GM12878 (cell line): ENCODE measurements around the gene DNAH17. TPM values are rescaled to one million over a fixed set of nuclear protein-coding genes. Genes with fewer than 3 reads are reported as not detected.
A peak's percentile ranks its signal among the peaks of the same experiment; 100 is the strongest.

Experiments
- ATAC-seq: fragments of 200-7000 bp; cut with Tn5 transposase; 3 replicates; pipeline ENCODE4 v1.9.1; 2020; ENCODE audit warnings: mild to moderate bottlenecking, moderate library complexity
- BruUV-seq: library from RNA; stranded (reverse); fragments of 400-500 nt; replicated peaks from 2 replicates; lab custom pipeline; 2021; lab: Mats Ljungman, UMichigan
- CTCF ChIA-PET: fragments of 300-600 bp; sonication (Branson Sonifier 250); formaldehyde crosslinking; extraction: SDS; loops from one replicate; lab custom pipeline; 2021; ENCODE audit warnings: inconsistent platforms; lab: Yijun Ruan, JAX
- POLR2A ChIA-PET: fragments of 350-600 bp; formaldehyde crosslinking; extraction: SDS; loops from one replicate; lab custom pipeline; 2021; ENCODE audit warnings: inconsistent platforms; lab: Charles Lee
- RAD21 ChIA-PET: fragments of 300-600 bp; sonication (Branson Sonifier 250); formaldehyde crosslinking; loops from one replicate; lab custom pipeline; 2023; ENCODE audit warnings: antibody characterized with exemption; ENCODE audit not compliant: unreplicated experiment; lab: Charles Lee
- SMC1A ChIA-PET: fragments of 300-600 bp; sonication (Branson Sonifier 250); formaldehyde crosslinking; loops from one replicate; lab custom pipeline; 2023; ENCODE audit not compliant: unreplicated experiment, uncharacterized antibody; lab: Charles Lee
- DNase-seq: peaks from one replicate; pipeline ENCODE4 v3.0.0-alpha.2; 2011; ENCODE audit warnings: low read depth, low spot score
- FAIRE-seq: peaks from 3 replicates; lab custom pipeline; 2011; peaks lifted over from hg19 to GRCh38; lab: Jason Lieb, UNC
- H2AFZ ChIP-seq: 2 replicates; pipeline ENCODE4 v1.6.0; 2011; ENCODE audit warnings: low read depth, low read length, control low read depth; ENCODE audit not compliant: control insufficient read depth
- H3K27ac ChIP-seq: 2 replicates; pipeline ENCODE4 v1.5.1; 2011; ENCODE audit warnings: control low read depth; ENCODE audit not compliant: control insufficient read depth, insufficient read depth
- H3K27me3 ChIP-seq, 2 experiments: replicated peaks in 1 of 2; 2 replicates each; pipeline versions ENCODE4 v1.6.0 to v1.6.1; 2011; ENCODE audit warnings: low read length in 1 of 2; ENCODE audit not compliant: control insufficient read depth in 2 of 2, insufficient read depth in 2 of 2
- H3K36me3 ChIP-seq, 2 experiments: 2 replicates each; pipeline ENCODE4 v1.5.1; 2011; ENCODE audit warnings: low read length in 1 of 2; ENCODE audit not compliant: control insufficient read depth in 2 of 2, insufficient read depth in 2 of 2
- H3K4me1 ChIP-seq: 2 replicates; pipeline ENCODE4 v1.6.1; 2011; ENCODE audit warnings: mild to moderate bottlenecking, low read length, moderate library complexity, mixed read lengths; ENCODE audit not compliant: control insufficient read depth, insufficient read depth
- H3K4me2 ChIP-seq: 2 replicates; pipeline ENCODE4 v1.6.0; 2011; ENCODE audit warnings: control low read depth; ENCODE audit not compliant: control insufficient read depth, insufficient read depth
- H3K4me3 ChIP-seq: fragments of 200-600 bp; sonication (generic); 2 replicates; pipeline ENCODE4 v1.5.1; 2016
- H3K79me2 ChIP-seq: 2 replicates; pipeline ENCODE4 v1.6.0; 2011; ENCODE audit warnings: low read length; ENCODE audit not compliant: control insufficient read depth, insufficient read depth
- H3K9ac ChIP-seq: 2 replicates; pipeline ENCODE4 v1.8.0; 2011; ENCODE audit warnings: low read length, control low read depth, mixed read lengths; ENCODE audit not compliant: control insufficient read depth, insufficient read depth
- H3K9me3 ChIP-seq: replicated peaks from 3 replicates; pipeline ENCODE4 v1.5.1; 2011; ENCODE audit warnings: mild to moderate bottlenecking, low read length; ENCODE audit not compliant: control insufficient read depth, insufficient read depth
- H4K20me1 ChIP-seq: 2 replicates; pipeline ENCODE4 v1.6.0; 2011; ENCODE audit not compliant: control insufficient read depth, insufficient read depth
- CBFB ChIP-seq: IDR thresholded peaks from 2 replicates; pipeline ENCODE4 v1.6.1; 2016; ENCODE audit warnings: antibody characterized with exemption, low read depth
- E2F8 ChIP-seq: fragments of 450-650 bp; IDR thresholded peaks from 2 replicates; pipeline ENCODE4 v1.6.1; 2018; ENCODE audit warnings: mild to moderate bottlenecking, low read depth, moderate library complexity; ENCODE audit not compliant: partially characterized antibody
- ELK1 ChIP-seq: IDR thresholded peaks from 2 replicates; pipeline ENCODE4 v1.6.1; 2012; ENCODE audit warnings: low read depth, low read length, improper control_type of control experiment
- ETV6 ChIP-seq, 2 experiments: fragments of 450-650 bp in 1 of 2; IDR thresholded peaks in 1 of 2; conservative IDR thresholded peaks in 1 of 2; 2 replicates each; pipeline ENCODE4 v1.6.1; 2014; ENCODE audit warnings: antibody characterized with exemption in 1 of 2, borderline replicate concordance in 1 of 2, low read depth in 1 of 2, mild to moderate bottlenecking in 1 of 2, moderate library complexity in 1 of 2
- RBBP5 ChIP-seq: fragments of 200-600 bp; sonication (generic); conservative IDR thresholded peaks from 2 replicates; pipeline ENCODE4 v1.6.1; 2016
- TCF12 ChIP-seq: IDR thresholded peaks from 2 replicates; pipeline ENCODE4 v1.6.1; 2011; ENCODE audit warnings: low read depth, mild to moderate bottlenecking, low read length
- ZNF24 ChIP-seq: fragments of 450-650 bp; IDR thresholded peaks from 2 replicates; pipeline ENCODE4 v1.6.1; 2017; ENCODE audit warnings: antibody characterized with exemption, mild to moderate bottlenecking
- WGBS: methylation state at CpG from one replicate; pipeline ENCODE4 v1.1.6; 2016; ENCODE audit warnings: low lambda C conversion rate; ENCODE audit not compliant: insufficient replicate concordance, insufficient coverage; ENCODE audit errors: missing lambda C conversion rate; 5-methylcytosine and 5-hydroxymethylcytosine counted together
- in situ Hi-C: fragments of 300-500 bp; cut with MboI; formaldehyde crosslinking; loops from 9 replicates; pipeline ENCODE4 v1.14.3; 2018; ENCODE audit warnings: mixed read lengths
- intact Hi-C: fragments of 100-400 bp; cut with micrococcal nuclease; formaldehyde crosslinking; loops from one replicate; pipeline ENCODE4 v1.14.2; 2022; ENCODE audit not compliant: unreplicated experiment
- polyA plus RNA-seq, 11 experiments: library from polyadenylated mRNA; depleted of rRNA in 4 of 11; unstranded in 6 of 11; stranded (reverse) in 5 of 11; fragments of >200 nt; fragmentation: Nextera tagmentation in 4 of 11; fragmentation: Illumina TruSeq in 1 of 11; extraction: Ambion mirVana in 4 of 11; extraction: Trizol in 1 of 11; gene quantifications; 1 replicate in 1 of 11; 2 replicates in 10 of 11; pipeline versions ENCODE4 v1.2.1 to v1.2.3, GENCODE V29; 2011 to 2016; ENCODE audit warnings: inconsistent platforms in 2 of 11, missing spikeins in 2 of 11, low read depth in 1 of 11
- total RNA-seq, 4 experiments: library from RNA; depleted of rRNA in 3 of 4; stranded (reverse); fragments of >200 nt in 3 of 4; fragmentation: Illumina TruSeq in 1 of 4; extraction: Trizol in 1 of 4; gene quantifications; 2 replicates each; pipeline versions ENCODE4 v1.2.1 to v1.2.3, GENCODE V29; 2013 to 2021
- TF ChIP-seq, protein P1 (sequence below): fragments of 450-650 bp; formaldehyde crosslinking; IDR thresholded peaks from 2 replicates; pipeline ENCODE4 v1.4.0; 2020; ENCODE audit warnings: mild to moderate bottlenecking, moderate library complexity

DNAH17 gene
- total and polyA plus RNA-seq, 10 of the 15 experiments (the other 5 are each of a cell fraction or from before 2014, with no cell fraction given), result 0.16 to 2.9 (median 0.56) TPM

DNA sequence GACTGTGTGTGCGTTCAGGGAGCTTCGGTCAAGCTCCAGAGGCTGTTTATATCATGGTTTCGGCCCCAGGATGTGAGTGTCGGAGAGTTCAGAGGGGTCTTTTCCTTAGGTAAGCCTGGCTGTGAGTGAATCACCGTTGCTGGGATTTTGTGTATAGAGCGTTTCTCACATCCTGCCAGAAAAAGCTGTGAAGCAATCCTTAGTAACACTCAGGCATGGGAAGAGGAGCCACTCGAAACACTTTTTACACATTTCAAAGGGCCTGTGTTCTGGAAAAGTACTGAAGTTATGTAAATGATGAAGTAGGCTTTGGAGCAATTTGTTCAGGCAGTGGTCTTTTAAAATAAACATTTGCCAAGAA lies 198.1 kb downstream of the DNAH17 start:
- Histone ChIP-seq H3K27ac (peak overlapping the region; percentile 76), H3K27me3 (no peaks in the 10 kb centered on the region), H3K9ac (peak overlapping the region; percentile 93), H3K79me2 (peaks cover 56% of the 10 kb centered on the region), H3K9me3 (no peaks in the 10 kb centered on the region), H3K4me1 (peaks cover 48% of the 10 kb centered on the region), H3K36me3 (no peaks in the 10 kb centered on the region), H3K4me2 (peak overlapping the region; percentile 46), H4K20me1 (no peaks in the 10 kb centered on the region), H3K4me3 (peak overlapping the region; percentile 91), H2AFZ (no peak overlapping the region)
- no peak for FAIRE-seq
- in situ Hi-C loops, result no loop called here
- POLR2A ChIA-PET, result no interaction called here
- no peak for DNase-seq
- CTCF ChIA-PET, result interaction anchor here (1.2 to 2.4 kb wide), 2 partner anchors 11 to 19 kb away, joined by 3 to 6 read pairs; no protein-coding TSS in a partner anchor
- RAD21 ChIA-PET, result no interaction called here
- intact Hi-C loops, result loop anchor here (2.0 kb wide), 1 partner anchor 18 kb away; the partner anchor contains the start of gene SOCS3
- no peak for TF ChIP-seq ETV6 (conservative IDR thresholded peaks at IDR 0.05 in 1 of 2, IDR thresholded peaks at IDR 0.05 in 1 of 2; ENCODE audit: borderline replicate concordance in 1 of 2, low read depth in 1 of 2)
- no peak for TF ChIP-seq ELK1
- no peak for TF ChIP-seq TCF12
- TF ChIP-seq RBBP5, result no peak
- TF ChIP-seq E2F8, result no peak
- TF ChIP-seq ZNF24, result no peak
- TF ChIP-seq CBFB, result no peak
- TF ChIP-seq, protein P1, sequence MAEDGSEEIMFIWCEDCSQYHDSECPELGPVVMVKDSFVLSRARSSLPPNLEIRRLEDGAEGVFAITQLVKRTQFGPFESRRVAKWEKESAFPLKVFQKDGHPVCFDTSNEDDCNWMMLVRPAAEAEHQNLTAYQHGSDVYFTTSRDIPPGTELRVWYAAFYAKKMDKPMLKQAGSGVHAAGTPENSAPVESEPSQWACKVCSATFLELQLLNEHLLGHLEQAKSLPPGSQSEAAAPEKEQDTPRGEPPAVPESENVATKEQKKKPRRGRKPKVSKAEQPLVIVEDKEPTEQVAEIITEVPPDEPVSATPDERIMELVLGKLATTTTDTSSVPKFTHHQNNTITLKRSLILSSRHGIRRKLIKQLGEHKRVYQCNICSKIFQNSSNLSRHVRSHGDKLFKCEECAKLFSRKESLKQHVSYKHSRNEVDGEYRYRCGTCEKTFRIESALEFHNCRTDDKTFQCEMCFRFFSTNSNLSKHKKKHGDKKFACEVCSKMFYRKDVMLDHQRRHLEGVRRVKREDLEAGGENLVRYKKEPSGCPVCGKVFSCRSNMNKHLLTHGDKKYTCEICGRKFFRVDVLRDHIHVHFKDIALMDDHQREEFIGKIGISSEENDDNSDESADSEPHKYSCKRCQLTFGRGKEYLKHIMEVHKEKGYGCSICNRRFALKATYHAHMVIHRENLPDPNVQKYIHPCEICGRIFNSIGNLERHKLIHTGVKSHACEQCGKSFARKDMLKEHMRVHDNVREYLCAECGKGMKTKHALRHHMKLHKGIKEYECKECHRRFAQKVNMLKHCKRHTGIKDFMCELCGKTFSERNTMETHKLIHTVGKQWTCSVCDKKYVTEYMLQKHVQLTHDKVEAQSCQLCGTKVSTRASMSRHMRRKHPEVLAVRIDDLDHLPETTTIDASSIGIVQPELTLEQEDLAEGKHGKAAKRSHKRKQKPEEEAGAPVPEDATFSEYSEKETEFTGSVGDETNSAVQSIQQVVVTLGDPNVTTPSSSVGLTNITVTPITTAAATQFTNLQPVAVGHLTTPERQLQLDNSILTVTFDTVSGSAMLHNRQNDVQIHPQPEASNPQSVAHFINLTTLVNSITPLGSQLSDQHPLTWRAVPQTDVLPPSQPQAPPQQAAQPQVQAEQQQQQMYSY (CRISPR knock-in tag), result no peak
- no TSS peak for BruUV-seq
- ATAC-seq, result no peak
- 10% methylated on average over 7 of the region's 7 CpGs for WGBS
- SMC1A ChIA-PET, result interaction anchor here (1.1 kb wide), 1 partner anchor 15 kb away, joined by 3 read pairs; no protein-coding TSS in a partner anchor
